HEK293 (cell line): ENCODE results near the gene ASIC4.

Experiments used
- CTCF ChIA-PET: fragments of 350-600 bp; formaldehyde crosslinking; extraction: SDS; loops from one replicate; lab custom pipeline; 2021; ENCODE audit warnings: antibody characterized with exemption; lab: Yijun Ruan, JAX
- POLR2A ChIA-PET: fragments of 300-600 bp; formaldehyde crosslinking; extraction: SDS; loops from one replicate; lab custom pipeline; 2020; ENCODE audit warnings: antibody characterized with exemption, inconsistent platforms; lab: Yijun Ruan, JAX
- H3K27ac ChIP-seq: fragments of 200-500 bp; sonication (Bioruptor generic); 2 replicates; pipeline ENCODE4 v1.5.1; 2014; ENCODE audit warnings: low read depth, low read length, control low read depth, inconsistent platforms; ENCODE audit errors: extremely low read depth
- H3K36me3 ChIP-seq, 2 experiments: fragments of 200-500 bp in 1 of 2; sonication (Bioruptor generic) in 1 of 2; 1 replicate in 1 of 2; 2 replicates in 1 of 2; pipeline ENCODE4 v1.5.1; 2014 to 2017; ENCODE audit warnings: inconsistent platforms in 2 of 2, low read length in 2 of 2; ENCODE audit not compliant: control insufficient read depth in 2 of 2, insufficient read depth in 1 of 2
- H3K4me1 ChIP-seq: fragments of 200-500 bp; sonication (Bioruptor generic); 2 replicates; pipeline ENCODE4 v1.5.1; 2014; ENCODE audit warnings: mild to moderate bottlenecking, low read length, inconsistent platforms; ENCODE audit not compliant: control insufficient read depth, insufficient read depth
- H3K4me3 ChIP-seq: 2 replicates; pipeline ENCODE4 v1.5.1; 2011; ENCODE audit warnings: low read depth, mild to moderate bottlenecking, control low read depth, low read length, moderate library complexity
- H3K9me3 ChIP-seq: fragments of 200-500 bp; sonication (Bioruptor generic); 2 replicates; pipeline ENCODE4 v1.5.1; 2014; ENCODE audit warnings: low read depth, low read length, inconsistent platforms; ENCODE audit not compliant: control insufficient read depth, insufficient read depth
- EGR2 ChIP-seq: fragments of 450-650 bp; formaldehyde crosslinking; IDR thresholded peaks from 2 replicates; pipeline ENCODE4 v1.5.1; 2016; ENCODE audit warnings: low read depth, missing biosample characterization, missing genetic modification characterization
- KLF8 ChIP-seq: fragments of 450-650 bp; formaldehyde crosslinking; IDR thresholded peaks from 2 replicates; pipeline ENCODE4 v1.5.1; 2016; ENCODE audit warnings: missing biosample characterization, missing genetic modification characterization
- KLF9 ChIP-seq: fragments of 450-650 bp; formaldehyde crosslinking; IDR thresholded peaks from 2 replicates; pipeline ENCODE4 v1.5.1; 2016; ENCODE audit warnings: missing biosample characterization, missing genetic modification characterization, low read depth
- MYNN ChIP-seq: fragments of 450-650 bp; formaldehyde crosslinking; IDR thresholded peaks from 2 replicates; pipeline ENCODE4 v1.5.1; 2016; ENCODE audit warnings: missing biosample characterization, missing genetic modification characterization, borderline replicate concordance
- PRDM1 ChIP-seq: fragments of 450-650 bp; formaldehyde crosslinking; IDR thresholded peaks from 2 replicates; pipeline ENCODE4; 2016; ENCODE audit warnings: missing biosample characterization, missing genetic modification characterization
- SP2 ChIP-seq: fragments of 450-650 bp; formaldehyde crosslinking; IDR thresholded peaks from 2 replicates; pipeline ENCODE4 v1.5.1; 2016; ENCODE audit warnings: missing biosample characterization, missing genetic modification characterization
- SP3 ChIP-seq: fragments of 450-650 bp; formaldehyde crosslinking; IDR thresholded peaks from 2 replicates; pipeline ENCODE4 v1.5.1; 2016; ENCODE audit warnings: missing biosample characterization, missing genetic modification characterization
- TRIM28 ChIP-seq: IDR thresholded peaks from 2 replicates; pipeline ENCODE4 v1.6.1; 2011; ENCODE audit warnings: low read length, control low read depth, borderline replicate concordance
- ZBTB48 ChIP-seq: fragments of 450-650 bp; formaldehyde crosslinking; IDR thresholded peaks from 2 replicates; pipeline ENCODE4 v1.5.1; 2016; ENCODE audit warnings: missing biosample characterization, missing genetic modification characterization
- ZFP37 ChIP-seq: fragments of 450-650 bp; formaldehyde crosslinking; IDR thresholded peaks from 2 replicates; pipeline ENCODE4 v1.5.1; 2016; ENCODE audit warnings: missing biosample characterization, missing genetic modification characterization
- ZIC2 ChIP-seq: fragments of 450-650 bp; formaldehyde crosslinking; IDR thresholded peaks from 2 replicates; pipeline ENCODE4 v1.5.1; 2016; ENCODE audit warnings: missing biosample characterization, missing genetic modification characterization
- ZNF266 ChIP-seq: fragments of 450-650 bp; formaldehyde crosslinking; IDR thresholded peaks from 2 replicates; pipeline ENCODE4 v1.5.1; 2016; ENCODE audit warnings: missing biosample characterization, missing genetic modification characterization, low read depth
- ZNF366 ChIP-seq: fragments of 450-650 bp; formaldehyde crosslinking; conservative IDR thresholded peaks from 2 replicates; pipeline ENCODE4 v1.5.1; 2016; ENCODE audit warnings: missing biosample characterization, missing genetic modification characterization
- ZNF404 ChIP-seq: fragments of 450-650 bp; formaldehyde crosslinking; IDR thresholded peaks from 2 replicates; pipeline ENCODE4 v1.5.1; 2017; ENCODE audit warnings: missing biosample characterization, missing genetic modification characterization
- ZNF473 ChIP-seq: fragments of 450-650 bp; formaldehyde crosslinking; IDR thresholded peaks from 2 replicates; pipeline ENCODE4 v1.5.1; 2017; ENCODE audit warnings: missing biosample characterization, missing genetic modification characterization
- ZNF501 ChIP-seq: fragments of 450-650 bp; formaldehyde crosslinking; IDR thresholded peaks from 2 replicates; pipeline ENCODE4 v1.5.1; 2016; ENCODE audit warnings: missing biosample characterization, missing genetic modification characterization
- ZNF510 ChIP-seq: fragments of 450-650 bp; formaldehyde crosslinking; IDR thresholded peaks from 2 replicates; pipeline ENCODE4 v1.5.1; 2018; ENCODE audit warnings: mild to moderate bottlenecking, missing genetic modification characterization, missing biosample characterization; ENCODE audit not compliant: insufficient replicate concordance
- ZNF561 ChIP-seq: fragments of 450-650 bp; IDR thresholded peaks from 2 replicates; pipeline ENCODE4 v1.5.1; 2018; ENCODE audit warnings: missing biosample characterization, missing genetic modification characterization, borderline replicate concordance
- ZNF610 ChIP-seq: fragments of 450-650 bp; formaldehyde crosslinking; IDR thresholded peaks from 2 replicates; pipeline ENCODE4 v1.5.1; 2016; ENCODE audit warnings: missing biosample characterization, missing genetic modification characterization, borderline replicate concordance
- ZNF792 ChIP-seq: fragments of 450-650 bp; formaldehyde crosslinking; IDR thresholded peaks from 2 replicates; pipeline ENCODE4 v1.5.1; 2016; ENCODE audit warnings: missing biosample characterization, missing genetic modification characterization
- TF ChIP-seq, protein P1 (sequence below): fragments of 450-650 bp; formaldehyde crosslinking; IDR thresholded peaks from 2 replicates; pipeline ENCODE4 v1.5.1; 2017; ENCODE audit warnings: missing biosample characterization, missing genetic modification characterization
- TF ChIP-seq, protein P2 (sequence below): fragments of 450-650 bp; formaldehyde crosslinking; IDR thresholded peaks from 2 replicates; pipeline ENCODE4 v1.5.1; 2016; ENCODE audit warnings: missing biosample characterization, missing genetic modification characterization
- TF ChIP-seq, protein P3 (sequence below): fragments of 450-650 bp; formaldehyde crosslinking; IDR thresholded peaks from 2 replicates; pipeline ENCODE4 v1.5.1; 2016; ENCODE audit warnings: missing biosample characterization, missing genetic modification characterization
- TF ChIP-seq, protein P4 (sequence below): fragments of 450-650 bp; formaldehyde crosslinking; IDR thresholded peaks from 2 replicates; pipeline ENCODE4 v1.5.1; 2016; ENCODE audit warnings: missing biosample characterization, missing genetic modification characterization

The ASIC4 gene

DNA sequence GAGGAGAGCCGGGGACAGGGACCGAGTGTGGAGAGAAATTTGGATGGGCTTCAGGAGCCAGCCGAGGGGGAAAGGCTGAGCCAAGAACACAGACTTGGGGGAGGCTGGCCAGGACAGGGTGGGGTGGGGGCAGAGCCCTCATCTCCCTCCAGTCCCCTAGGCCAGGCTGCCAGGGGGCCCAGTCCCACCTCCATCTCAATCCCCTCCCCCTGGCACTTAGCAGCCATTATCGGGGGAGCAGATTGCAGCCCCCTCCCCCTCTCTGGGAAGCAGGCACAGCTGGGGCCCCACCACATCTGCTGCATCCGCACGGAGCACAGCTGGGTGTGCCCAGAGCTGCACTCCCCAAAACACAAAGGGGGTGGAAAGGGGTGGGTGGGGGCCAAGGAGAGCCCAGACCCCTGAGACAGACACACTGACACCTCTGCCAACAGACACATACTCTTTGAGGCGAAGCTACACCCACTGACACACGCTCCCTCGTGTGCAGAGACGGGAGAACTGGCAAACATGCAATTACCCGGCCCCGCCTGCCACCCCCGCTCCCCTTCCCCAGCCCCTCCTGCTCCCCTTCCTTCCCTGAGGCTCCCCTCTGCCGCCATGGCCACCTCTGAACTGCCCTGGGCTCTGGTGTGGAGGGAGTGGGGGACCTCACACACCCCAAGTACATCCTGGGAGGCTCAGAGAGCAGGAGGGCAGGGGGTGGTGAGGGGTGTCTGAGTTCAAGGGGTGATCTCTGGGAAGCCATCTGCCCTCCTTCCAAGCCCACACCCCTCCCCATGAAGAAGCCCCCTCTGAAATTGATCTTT, 5.1 kb upstream of the ASIC4 start (continued):
- TF ChIP-seq ZNF610 (tag by site-specific recombination) (no peak), ZNF404 (tag by site-specific recombination) (no peak)

DNA sequence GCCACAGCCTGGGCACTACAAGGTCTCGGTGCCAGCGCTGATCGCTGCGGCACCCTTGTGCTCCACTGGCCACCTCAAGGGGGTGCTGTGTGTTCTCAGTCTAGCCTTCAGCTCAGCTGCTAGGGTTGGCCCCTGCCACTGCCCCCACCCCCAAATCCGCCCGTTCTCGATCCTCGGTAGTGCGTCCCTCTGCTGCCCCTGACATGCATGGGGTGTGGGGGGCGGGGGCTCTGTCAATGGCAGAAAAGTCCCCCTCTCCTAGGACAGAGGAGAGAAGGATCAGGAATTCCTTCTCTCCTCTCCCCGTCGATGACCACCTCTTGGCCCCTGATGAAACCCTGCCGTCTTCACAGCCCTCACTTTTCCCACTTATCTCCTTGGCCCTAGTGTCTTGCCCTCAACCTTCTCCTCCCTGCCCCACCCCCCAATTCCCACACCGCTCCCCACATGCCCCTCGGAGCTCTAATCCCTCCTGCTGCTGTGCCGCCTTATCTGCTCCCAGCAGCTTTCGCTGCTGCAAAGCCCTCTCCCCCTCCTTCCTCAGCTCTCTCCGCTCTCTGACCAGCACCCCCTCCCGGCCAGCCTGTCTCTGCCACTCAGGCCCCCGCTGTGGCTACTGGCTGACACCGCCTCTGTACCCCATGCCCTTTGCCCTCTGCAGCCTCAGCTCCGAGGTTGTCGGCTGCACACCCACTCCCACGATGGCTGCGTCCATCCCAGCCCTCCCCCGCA, 4.3 kb upstream of the ASIC4 start:
- POLR2A ChIA-PET, result interaction anchor here (0.5 to 2.0 kb wide), 6 partner anchors 10 to 262 kb away, joined by 3 to 21 read pairs (median 6); partner anchors contain the start of gene GMPPA
- no peaks in the 10 kb centered on the region for H3K9me3 ChIP-seq
- CTCF ChIA-PET, result interaction anchor here (0.5 to 9.5 kb wide), 30 partner anchors 9 to 1760 kb away, joined by 3 to 150 read pairs (median 4); partner anchors contain the start of genes DNPEP, GMPPA and STK16
- H3K4me3 ChIP-seq, result peak overlapping the region; percentile 25
- H3K4me1 ChIP-seq, result peaks cover 2% of the 10 kb centered on the region
- H3K27ac ChIP-seq, result no peak overlapping the region
- H3K36me3 ChIP-seq, result peaks cover 0 to 26% of the 10 kb centered on the region in 2 experiments; a peak in 1 of 3 replicates
- TF ChIP-seq TRIM28, result no peak
- TF ChIP-seq ZNF561, result no peak
- TF ChIP-seq ZNF404 (tag by site-specific recombination), result no peak
- TF ChIP-seq, protein P1, sequence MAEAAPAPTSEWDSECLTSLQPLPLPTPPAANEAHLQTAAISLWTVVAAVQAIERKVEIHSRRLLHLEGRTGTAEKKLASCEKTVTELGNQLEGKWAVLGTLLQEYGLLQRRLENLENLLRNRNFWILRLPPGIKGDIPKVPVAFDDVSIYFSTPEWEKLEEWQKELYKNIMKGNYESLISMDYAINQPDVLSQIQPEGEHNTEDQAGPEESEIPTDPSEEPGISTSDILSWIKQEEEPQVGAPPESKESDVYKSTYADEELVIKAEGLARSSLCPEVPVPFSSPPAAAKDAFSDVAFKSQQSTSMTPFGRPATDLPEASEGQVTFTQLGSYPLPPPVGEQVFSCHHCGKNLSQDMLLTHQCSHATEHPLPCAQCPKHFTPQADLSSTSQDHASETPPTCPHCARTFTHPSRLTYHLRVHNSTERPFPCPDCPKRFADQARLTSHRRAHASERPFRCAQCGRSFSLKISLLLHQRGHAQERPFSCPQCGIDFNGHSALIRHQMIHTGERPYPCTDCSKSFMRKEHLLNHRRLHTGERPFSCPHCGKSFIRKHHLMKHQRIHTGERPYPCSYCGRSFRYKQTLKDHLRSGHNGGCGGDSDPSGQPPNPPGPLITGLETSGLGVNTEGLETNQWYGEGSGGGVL, result peak; percentile 61
- TF ChIP-seq, protein P2, sequence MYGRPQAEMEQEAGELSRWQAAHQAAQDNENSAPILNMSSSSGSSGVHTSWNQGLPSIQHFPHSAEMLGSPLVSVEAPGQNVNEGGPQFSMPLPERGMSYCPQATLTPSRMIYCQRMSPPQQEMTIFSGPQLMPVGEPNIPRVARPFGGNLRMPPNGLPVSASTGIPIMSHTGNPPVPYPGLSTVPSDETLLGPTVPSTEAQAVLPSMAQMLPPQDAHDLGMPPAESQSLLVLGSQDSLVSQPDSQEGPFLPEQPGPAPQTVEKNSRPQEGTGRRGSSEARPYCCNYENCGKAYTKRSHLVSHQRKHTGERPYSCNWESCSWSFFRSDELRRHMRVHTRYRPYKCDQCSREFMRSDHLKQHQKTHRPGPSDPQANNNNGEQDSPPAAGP (tag by site-specific recombination), result 0 out of 2 replicates have a peak, but pooled peaks have one; percentile 15
- no peak for TF ChIP-seq ZFP37
- TF ChIP-seq, protein P3, sequence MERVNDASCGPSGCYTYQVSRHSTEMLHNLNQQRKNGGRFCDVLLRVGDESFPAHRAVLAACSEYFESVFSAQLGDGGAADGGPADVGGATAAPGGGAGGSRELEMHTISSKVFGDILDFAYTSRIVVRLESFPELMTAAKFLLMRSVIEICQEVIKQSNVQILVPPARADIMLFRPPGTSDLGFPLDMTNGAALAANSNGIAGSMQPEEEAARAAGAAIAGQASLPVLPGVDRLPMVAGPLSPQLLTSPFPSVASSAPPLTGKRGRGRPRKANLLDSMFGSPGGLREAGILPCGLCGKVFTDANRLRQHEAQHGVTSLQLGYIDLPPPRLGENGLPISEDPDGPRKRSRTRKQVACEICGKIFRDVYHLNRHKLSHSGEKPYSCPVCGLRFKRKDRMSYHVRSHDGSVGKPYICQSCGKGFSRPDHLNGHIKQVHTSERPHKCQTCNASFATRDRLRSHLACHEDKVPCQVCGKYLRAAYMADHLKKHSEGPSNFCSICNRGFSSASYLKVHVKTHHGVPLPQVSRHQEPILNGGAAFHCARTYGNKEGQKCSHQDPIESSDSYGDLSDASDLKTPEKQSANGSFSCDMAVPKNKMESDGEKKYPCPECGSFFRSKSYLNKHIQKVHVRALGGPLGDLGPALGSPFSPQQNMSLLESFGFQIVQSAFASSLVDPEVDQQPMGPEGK, result peak; percentile 90
- 0 out of 2 replicates have a peak, but pooled peaks have one; percentile 15 for TF ChIP-seq KLF9 (tag by site-specific recombination)
- TF ChIP-seq SP2 (tag by site-specific recombination), result no peak
- TF ChIP-seq ZNF473 (tag by site-specific recombination), result no peak
- TF ChIP-seq ZNF510, result no peak
- no peak for TF ChIP-seq ZNF266 (tag by site-specific recombination)
- TF ChIP-seq ZNF366, result peak; percentile 93
- TF ChIP-seq KLF8, result peak; percentile 29; the same call in 1 of the 2 replicates
- TF ChIP-seq, protein P4, sequence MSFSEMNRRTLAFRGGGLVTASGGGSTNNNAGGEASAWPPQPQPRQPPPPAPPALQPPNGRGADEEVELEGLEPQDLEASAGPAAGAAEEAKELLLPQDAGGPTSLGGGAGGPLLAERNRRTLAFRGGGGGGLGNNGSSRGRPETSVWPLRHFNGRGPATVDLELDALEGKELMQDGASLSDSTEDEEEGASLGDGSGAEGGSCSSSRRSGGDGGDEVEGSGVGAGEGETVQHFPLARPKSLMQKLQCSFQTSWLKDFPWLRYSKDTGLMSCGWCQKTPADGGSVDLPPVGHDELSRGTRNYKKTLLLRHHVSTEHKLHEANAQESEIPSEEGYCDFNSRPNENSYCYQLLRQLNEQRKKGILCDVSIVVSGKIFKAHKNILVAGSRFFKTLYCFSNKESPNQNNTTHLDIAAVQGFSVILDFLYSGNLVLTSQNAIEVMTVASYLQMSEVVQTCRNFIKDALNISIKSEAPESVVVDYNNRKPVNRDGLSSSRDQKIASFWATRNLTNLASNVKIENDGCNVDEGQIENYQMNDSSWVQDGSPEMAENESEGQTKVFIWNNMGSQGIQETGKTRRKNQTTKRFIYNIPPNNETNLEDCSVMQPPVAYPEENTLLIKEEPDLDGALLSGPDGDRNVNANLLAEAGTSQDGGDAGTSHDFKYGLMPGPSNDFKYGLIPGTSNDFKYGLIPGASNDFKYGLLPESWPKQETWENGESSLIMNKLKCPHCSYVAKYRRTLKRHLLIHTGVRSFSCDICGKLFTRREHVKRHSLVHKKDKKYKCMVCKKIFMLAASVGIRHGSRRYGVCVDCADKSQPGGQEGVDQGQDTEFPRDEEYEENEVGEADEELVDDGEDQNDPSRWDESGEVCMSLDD, result peak; percentile 78
- TF ChIP-seq SP3, result 0 out of 2 replicates have a peak, but pooled peaks have one; percentile 29
- TF ChIP-seq PRDM1 (tag by site-specific recombination), result peak; percentile 94
- peak; percentile 19; the same call in 1 of the 2 replicates for TF ChIP-seq ZNF501
- TF ChIP-seq MYNN (tag by site-specific recombination), result no peak
- TF ChIP-seq ZBTB48 (tag by site-specific recombination), result 0 out of 2 replicates have a peak, but pooled peaks have one; percentile 56
- peak; percentile 93 for TF ChIP-seq ZIC2 (tag by site-specific recombination)
- TF ChIP-seq ZNF792 (tag by site-specific recombination), result no peak
- peak; percentile 36; the same call in 1 of the 2 replicates for TF ChIP-seq EGR2 (tag by site-specific recombination)
